GM21576 (cell line): ENCODE results near the gene C3orf70.

ENCODE experiments used
- ATAC-seq: cut with Tn5 transposase; IDR thresholded peaks from one replicate; pipeline ENCODE4 v1.9.1; 2021; ENCODE audit warnings: mild to moderate bottlenecking, moderate library complexity; ENCODE audit not compliant: unreplicated experiment

C3orf70 gene

GRCh38 chr3:185056908-185057307 lies 96.0 kb downstream of the C3orf70 start:
- no peak for ATAC-seq

- no peak for ATAC-seq
These were observed 100.2 kb downstream of the C3orf70 start for GRCh38 chr3:185052631-185053030.

- ATAC-seq, result no peak
These were observed 101.1 kb downstream of the C3orf70 start for GRCh38 chr3:185051801-185052200.

GRCh38 chr3:185049710-185050109 lies 103.2 kb downstream of the C3orf70 start:
- no peak for ATAC-seq

- no peak for ATAC-seq
These were observed 106.3 kb downstream of the C3orf70 start for GRCh38 chr3:185046603-185047002.

GRCh38 chr3:185046164-185046515 lies 106.7 kb downstream of the C3orf70 start:
- no peak for ATAC-seq

GRCh38 chr3:185042312-185043050 lies 110.4 kb downstream of the C3orf70 start:
- ATAC-seq, result no peak

GRCh38 chr3:185041540-185041939 lies 111.3 kb downstream of the C3orf70 start:
- ATAC-seq, result no peak

- no peak for ATAC-seq
These were observed 112.4 kb downstream of the C3orf70 start for GRCh38 chr3:185040425-185040824.

GRCh38 chr3:185037801-185038200 lies 115.1 kb downstream of the C3orf70 start:
- ATAC-seq, result no peak

GRCh38 chr3:185030951-185031350 lies 121.9 kb downstream of the C3orf70 start:
- no peak for ATAC-seq

GRCh38 chr3:185030399-185030798 lies 122.5 kb downstream of the C3orf70 start:
- no peak for ATAC-seq

- ATAC-seq, result no peak
These were observed 123.8 kb downstream of the C3orf70 start for GRCh38 chr3:185029086-185029485.

GRCh38 chr3:185028121-185028520 lies 124.7 kb downstream of the C3orf70 start:
- no peak for ATAC-seq
